ENCODE data around the gene INPP4B.

Gene INPP4B

DNA sequence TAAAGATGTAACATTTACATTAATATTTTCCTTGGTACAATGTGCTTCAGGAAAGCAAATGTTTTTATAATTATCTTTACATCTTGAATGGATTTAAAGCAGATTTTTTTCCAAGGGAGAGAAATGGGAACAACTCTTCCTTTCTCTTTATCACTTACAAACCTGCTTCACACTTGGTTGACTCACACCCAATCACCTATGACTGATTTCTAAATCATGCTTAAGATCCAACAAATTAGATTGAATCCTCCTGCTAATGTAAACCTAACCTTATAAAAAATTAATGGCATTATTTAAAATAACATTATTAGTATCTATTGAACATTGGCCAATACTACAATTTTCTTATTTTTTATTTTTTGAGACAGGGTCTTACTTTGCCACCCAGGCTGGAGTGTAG lies 127.1 kb downstream of the INPP4B start:
- no peak for DNase-seq (ENCODE audit: low spot score)
- TF ChIP-seq, protein P1, sequence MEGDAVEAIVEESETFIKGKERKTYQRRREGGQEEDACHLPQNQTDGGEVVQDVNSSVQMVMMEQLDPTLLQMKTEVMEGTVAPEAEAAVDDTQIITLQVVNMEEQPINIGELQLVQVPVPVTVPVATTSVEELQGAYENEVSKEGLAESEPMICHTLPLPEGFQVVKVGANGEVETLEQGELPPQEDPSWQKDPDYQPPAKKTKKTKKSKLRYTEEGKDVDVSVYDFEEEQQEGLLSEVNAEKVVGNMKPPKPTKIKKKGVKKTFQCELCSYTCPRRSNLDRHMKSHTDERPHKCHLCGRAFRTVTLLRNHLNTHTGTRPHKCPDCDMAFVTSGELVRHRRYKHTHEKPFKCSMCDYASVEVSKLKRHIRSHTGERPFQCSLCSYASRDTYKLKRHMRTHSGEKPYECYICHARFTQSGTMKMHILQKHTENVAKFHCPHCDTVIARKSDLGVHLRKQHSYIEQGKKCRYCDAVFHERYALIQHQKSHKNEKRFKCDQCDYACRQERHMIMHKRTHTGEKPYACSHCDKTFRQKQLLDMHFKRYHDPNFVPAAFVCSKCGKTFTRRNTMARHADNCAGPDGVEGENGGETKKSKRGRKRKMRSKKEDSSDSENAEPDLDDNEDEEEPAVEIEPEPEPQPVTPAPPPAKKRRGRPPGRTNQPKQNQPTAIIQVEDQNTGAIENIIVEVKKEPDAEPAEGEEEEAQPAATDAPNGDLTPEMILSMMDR (IDR thresholded peaks at IDR 0.05; ENCODE audit: extremely low read depth, missing control alignments) = no peak

DNA sequence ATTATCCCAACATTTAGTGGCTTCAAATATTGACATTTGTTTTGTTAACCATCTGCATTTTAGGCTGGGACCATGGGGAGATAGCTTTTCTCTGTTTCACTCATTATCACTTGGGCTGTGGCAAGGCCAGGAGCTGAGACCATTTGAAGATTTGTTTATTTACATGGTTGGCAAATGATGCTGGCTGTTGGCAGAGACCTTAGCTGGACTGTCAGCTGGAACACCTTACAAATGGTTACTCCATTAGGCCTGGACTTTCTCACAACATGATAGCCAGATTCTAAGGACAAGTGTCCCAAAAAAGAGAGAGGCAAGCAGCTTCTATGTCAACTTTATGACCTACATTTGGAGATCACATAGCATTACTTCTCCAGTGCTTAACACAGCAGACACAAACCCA lies 130.4 kb downstream of the INPP4B start:
- no peak for DNase-seq (ENCODE audit: low spot score)
- TF ChIP-seq, protein P1 (IDR thresholded peaks at IDR 0.05; ENCODE audit: extremely low read depth, missing control alignments) = no peak

DNA sequence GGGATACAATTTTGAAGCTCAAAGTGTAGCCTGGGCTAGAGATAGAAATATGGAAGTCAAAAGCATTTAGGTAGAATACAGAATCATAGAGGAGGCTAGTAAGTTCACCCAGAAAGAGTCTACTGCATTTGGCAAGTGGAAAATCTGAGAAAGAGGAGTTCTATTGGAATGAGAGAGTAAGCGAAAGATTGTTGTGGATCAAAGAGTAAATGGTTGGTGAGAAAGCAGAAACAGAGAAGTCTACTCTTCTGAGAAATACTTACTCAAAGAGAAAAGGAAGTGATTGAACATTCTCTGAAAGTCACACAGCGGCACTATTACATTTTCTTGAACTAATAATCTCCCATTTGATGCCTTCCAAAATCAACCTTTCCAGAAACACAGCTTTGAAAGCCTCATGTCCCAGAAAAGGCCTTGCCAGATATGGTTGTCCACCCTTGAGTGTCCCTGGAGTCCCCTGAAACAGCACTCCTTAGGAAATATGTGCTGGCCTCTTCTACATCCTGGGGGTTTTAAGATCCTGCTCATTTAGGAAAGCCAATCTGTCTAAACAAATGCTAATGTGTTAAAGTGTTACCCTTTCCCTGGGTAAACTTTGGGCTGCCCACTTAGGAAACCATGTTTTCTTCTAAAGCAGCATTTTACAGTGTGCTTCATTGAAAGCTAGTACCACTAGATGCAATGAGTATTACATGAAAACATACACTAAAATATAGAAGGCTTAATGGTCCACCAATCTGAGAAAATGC lies 132.6 kb downstream of the INPP4B start:
- TF ChIP-seq, protein P1 (IDR thresholded peaks at IDR 0.05; ENCODE audit: extremely low read depth, missing control alignments) = no peak
- no peak for DNase-seq (ENCODE audit: low spot score)

DNA sequence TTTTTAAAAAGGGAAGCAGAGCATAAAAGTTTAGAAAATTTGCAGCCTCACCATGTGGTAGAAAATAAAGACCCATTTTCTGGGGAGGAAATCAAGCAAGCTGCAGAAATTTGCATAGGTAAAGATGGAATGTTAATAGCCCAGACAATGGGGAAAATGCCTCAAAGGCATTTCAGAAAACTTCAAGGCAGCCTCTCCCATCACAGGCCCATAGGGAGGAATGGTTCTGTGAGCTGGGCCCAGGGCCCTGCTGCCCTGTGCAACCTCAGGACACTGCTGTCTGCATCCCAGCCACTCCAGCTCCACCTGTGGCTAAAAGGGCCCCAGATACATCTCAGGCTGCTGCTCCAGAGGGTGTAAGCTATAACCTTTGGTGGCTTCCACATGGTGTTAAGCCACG lies 137.9 kb downstream of the INPP4B start:
- DNase-seq (ENCODE audit: low spot score) = no peak
- TF ChIP-seq, protein P1 (IDR thresholded peaks at IDR 0.05; ENCODE audit: extremely low read depth, missing control alignments) = no peak

DNA sequence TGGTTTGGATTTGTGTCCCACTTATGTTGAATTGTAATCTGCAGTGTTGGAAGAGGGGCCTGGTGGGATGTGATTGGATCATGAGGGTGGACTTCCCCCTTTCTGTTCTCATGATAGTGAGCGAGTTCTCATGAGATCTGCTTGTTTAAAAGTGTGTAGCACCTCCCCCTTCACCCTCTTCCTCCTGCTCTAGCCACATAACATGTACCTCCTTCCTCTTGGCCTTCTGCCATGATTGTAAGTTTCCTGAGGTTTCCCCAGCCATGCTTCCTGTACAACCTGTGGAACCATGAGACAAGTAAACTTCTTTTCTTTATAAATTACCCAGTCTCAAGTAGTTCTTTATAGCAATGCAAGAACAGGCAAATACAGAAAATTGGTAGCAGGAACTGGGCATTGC lies 138.7 kb downstream of the INPP4B start:
- TF ChIP-seq, protein P1 (IDR thresholded peaks at IDR 0.05; ENCODE audit: extremely low read depth, missing control alignments) = no peak

DNA sequence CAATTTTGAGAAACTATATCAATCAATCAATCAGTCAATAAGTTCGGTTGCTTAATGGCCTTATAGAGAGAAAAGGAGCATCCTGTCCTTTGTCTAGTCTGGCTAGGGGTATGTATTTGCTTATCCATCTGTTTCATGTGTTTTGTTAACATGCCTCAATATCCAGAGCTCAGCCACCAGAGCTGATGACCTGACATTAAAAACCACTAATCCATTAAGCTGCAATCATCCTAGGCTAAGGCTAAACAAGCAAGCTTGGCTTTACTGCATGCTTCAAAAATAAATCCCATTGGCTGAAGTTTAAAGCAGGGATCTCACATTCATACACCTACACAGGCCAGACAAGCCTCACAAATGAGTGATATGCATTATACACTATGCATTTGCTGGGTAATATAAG lies 139.7 kb downstream of the INPP4B start:
- no peak for DNase-seq (ENCODE audit: low spot score)
- TF ChIP-seq, protein P1 (IDR thresholded peaks at IDR 0.05; ENCODE audit: extremely low read depth, missing control alignments) = no peak

More for the DNA sequence above, 138.7 kb downstream of the INPP4B start:
- DNase-seq (ENCODE audit: low spot score) = no peak

DNA sequence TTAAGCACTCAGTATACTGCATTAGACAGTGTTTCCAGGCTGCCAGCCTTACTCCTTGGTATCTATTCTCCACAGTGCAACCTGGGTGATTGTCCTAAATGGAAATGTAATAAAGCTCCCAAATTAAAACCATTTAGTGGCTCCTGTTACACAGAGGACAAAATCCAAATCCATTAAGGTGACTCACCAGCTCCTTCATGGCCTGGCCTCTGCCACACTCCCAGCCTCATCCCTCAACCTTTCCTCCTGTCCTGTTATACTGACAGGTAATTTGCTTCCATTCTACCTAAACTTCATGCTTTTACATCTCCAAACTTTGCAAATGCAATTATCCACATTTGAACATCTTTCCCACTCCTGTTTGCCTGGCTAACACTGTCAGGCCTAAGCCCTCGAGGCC lies 140.3 kb downstream of the INPP4B start:
- TF ChIP-seq, protein P1 (IDR thresholded peaks at IDR 0.05; ENCODE audit: extremely low read depth, missing control alignments) = no peak
- no peak for DNase-seq (ENCODE audit: low spot score)

All from GM20000 (cell line).